GM10266 (cell line): ENCODE results near the gene MRPL52.
"Not testable (repeated sequence)": the region's sequence is repeated elsewhere in the genome, so short reads cannot be mapped to it uniquely, and the experiment has no call there.

Source experiments
- DNase-seq: peaks from one replicate; pipeline ENCODE4 v3.0.0; 2012; ENCODE audit errors: extremely low spot score
- TF ChIP-seq, protein P1 (sequence below): IDR thresholded peaks from 2 replicates; pipeline ENCODE4 v1.5.1; 2012; ENCODE audit warnings: mild to moderate bottlenecking, low read depth; ENCODE audit not compliant: control insufficient read depth, insufficient read depth; ENCODE audit errors: missing control alignments

MRPL52 gene

GRCh38 chr14:22847661-22848341 is 18.1 kb downstream of the MRPL52 start:
- peak; percentile 34 for DNase-seq
- TF ChIP-seq, protein P1, sequence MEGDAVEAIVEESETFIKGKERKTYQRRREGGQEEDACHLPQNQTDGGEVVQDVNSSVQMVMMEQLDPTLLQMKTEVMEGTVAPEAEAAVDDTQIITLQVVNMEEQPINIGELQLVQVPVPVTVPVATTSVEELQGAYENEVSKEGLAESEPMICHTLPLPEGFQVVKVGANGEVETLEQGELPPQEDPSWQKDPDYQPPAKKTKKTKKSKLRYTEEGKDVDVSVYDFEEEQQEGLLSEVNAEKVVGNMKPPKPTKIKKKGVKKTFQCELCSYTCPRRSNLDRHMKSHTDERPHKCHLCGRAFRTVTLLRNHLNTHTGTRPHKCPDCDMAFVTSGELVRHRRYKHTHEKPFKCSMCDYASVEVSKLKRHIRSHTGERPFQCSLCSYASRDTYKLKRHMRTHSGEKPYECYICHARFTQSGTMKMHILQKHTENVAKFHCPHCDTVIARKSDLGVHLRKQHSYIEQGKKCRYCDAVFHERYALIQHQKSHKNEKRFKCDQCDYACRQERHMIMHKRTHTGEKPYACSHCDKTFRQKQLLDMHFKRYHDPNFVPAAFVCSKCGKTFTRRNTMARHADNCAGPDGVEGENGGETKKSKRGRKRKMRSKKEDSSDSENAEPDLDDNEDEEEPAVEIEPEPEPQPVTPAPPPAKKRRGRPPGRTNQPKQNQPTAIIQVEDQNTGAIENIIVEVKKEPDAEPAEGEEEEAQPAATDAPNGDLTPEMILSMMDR: peak; percentile 7

DNA sequence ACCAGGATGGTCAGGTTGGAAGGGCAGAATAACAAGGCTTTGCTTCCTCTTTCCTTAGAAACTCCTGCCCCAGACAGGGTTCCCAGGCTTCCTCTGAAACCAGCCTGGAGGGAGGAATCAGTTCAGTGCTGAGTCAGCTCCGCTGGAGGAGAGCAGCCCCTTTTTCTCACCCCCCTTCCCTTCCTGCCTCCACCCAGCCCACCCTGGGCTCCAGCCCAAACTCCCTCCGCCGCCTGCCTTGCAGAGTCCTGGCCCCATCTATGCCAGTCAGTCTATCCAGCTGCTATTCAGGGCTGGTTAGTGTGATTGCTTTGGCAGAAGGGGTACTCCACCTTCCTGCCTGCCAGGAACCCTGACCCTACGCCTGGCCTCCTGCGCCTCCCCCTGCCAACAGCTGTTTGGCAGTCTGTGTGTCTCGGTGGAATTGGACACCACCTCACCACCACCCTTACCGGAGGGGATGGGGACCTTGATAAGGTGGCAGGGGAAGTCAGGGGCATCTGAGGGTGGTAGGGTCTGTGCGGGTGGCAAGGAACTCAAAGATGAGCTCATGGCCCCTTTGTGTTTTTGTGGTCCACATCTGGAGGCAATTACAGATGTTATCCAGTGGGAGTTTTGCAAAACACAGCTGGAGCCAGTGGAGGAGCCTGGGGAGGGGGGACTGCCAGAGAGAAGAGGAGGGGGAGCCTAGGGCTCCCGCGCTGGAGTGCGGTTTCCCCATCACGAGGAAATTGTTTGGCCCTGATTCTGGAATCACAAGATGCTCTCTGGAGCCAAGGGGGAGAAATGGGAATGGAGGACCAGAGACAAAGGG is 18.9 kb downstream of the MRPL52 start:
- TF ChIP-seq, protein P1: no peak
- DNase-seq: peak; percentile 35

GRCh38 chr14:22849212-22849819 is 19.6 kb downstream of the MRPL52 start:
- TF ChIP-seq, protein P1: no peak
- no peak for DNase-seq

DNA sequence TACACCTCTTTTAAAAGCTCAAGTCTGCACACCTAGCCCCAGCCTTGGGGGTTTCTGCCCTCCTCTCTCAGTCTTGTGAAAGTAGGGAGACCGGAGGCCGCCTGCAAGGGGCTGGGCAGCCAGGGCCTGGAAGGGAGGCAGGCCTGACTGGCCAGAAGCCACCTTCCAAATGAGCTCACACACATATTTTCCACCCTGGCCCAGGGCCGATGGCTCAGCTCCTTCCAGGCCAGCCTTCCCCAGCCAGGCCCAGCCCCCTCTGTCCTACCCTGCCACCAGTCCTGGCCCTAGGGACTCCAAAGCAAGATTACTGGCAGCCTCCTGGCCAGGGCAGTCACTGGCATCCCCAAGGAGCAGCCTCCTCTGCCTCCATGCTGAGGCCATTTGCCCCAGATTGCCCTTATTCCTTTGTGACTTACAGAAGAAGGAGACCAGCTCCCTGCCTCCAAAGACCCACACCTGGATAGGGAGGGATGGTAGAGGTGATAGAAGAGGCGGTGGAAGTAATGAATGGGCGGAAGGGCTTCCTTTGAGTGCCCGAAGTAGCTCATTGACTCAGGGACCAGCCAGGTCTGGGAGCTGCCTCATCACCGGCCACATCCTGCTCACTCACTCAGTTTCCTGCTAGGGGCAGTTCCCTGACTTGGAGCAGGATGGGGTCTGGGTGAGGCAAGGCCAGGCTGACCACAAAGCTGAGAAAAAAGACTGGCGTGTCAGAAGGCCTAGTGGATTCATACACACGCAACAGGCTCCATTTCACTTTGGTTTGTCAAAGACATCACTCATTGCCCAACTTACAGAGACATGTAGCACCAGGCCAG is 21.5 kb downstream of the MRPL52 start:
- TF ChIP-seq, protein P1: no peak
- DNase-seq: no peak

DNA sequence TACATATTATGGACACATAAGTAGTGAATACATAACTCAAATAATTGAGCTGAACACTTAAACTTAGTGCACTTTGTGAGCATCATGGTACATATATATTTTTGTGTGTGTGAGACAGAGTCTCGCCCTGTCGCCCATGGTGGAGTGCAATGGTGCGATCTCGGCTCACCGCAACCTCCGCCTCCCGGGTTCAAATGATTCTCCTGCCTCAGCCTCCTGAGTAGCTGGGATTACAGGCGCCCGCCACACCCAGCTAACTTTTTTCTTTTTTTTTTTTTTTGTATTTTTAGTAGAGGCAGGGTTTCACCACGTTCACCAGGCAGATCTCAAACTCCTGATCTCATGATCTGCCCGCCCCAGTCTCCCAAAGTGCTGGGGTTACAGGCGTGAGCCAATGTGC is 22.5 kb downstream of the MRPL52 start:
- DNase-seq: not testable (repeated sequence)

GRCh38 chr14:22852599-22852939 is 22.9 kb downstream of the MRPL52 start:
- TF ChIP-seq, protein P1: no peak
- DNase-seq: no peak

GRCh38 chr14:22852940-22853767 is 23.5 kb downstream of the MRPL52 start:
- peak; percentile 84 for DNase-seq
- TF ChIP-seq, protein P1: peak; percentile 95

DNA sequence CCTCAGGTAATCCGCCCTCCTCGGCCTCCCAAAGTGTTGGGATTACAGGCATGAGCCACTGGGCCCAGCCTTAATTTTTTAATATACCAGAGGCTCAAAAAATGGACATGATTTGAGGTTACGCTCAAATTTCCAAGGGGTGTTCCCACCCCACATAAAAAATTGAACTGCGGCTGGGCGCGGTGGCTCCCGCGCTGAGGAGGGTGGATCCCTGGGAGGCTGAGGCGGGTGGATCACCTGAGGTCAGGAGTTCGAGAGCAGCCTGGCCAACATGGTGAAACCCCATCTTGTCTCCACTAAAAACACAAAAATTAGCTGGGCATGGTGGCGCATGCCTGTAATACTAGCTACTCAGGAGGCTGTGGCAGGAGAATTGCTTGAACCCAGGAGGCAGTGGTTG is 24.6 kb downstream of the MRPL52 start:
- not testable (repeated sequence) for DNase-seq
